ENCODE data around the gene NRARP. TPM values are rescaled to one million over a fixed set of nuclear protein-coding genes. Genes with fewer than 3 reads are reported as not detected.
A peak's percentile ranks its signal among the peaks of the same experiment; 100 is the strongest.

The NRARP gene
- total RNA-seq, 1 donor from 2014 or later, result 2.1 TPM

DNA sequence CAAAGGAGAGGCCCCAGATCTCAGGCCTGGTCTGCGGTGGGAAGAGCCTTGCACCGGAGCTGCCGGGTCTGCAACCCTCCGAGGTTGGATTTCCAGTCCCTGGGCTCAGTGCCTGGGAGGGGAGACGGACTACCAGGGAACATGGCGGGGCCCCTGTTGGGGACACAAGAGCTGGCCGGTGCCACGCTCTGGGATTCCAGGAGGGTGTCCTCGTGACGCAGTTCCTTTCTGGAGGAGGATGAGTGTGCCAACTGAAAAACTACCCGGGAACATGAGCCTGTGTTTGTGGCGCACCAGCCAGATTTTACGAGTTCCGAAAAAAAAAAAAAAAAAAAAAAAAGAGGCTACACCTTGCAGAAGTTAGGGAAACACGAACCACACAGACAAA, 9.0 kb downstream of the NRARP start:
- Histone ChIP-seq H3K27ac (ENCODE audit: low read depth, low read length) (no peak overlapping the region), H3K4me3 (ENCODE audit: low read length in 3 of 3) (no peak overlapping the region), H3K9me3 (ENCODE audit: control insufficient read depth in 3 of 3, low read length in 3 of 3) (peaks cover 0 to 3% (median 3%) of the 10 kb centered on the region in 3 donors), H3K27me3 (ENCODE audit: control insufficient read depth in 3 of 3, insufficient read depth in 3 of 3, low read length in 3 of 3) (peaks cover 40 to 42% (median 41%) of the 10 kb centered on the region in 3 donors), H3K9ac (ENCODE audit: low read depth in 1 of 3, low read length in 3 of 3) (no peak overlapping the region), H3K4me1 (ENCODE audit: control insufficient read depth in 3 of 3, insufficient read depth in 3 of 3, low read length in 3 of 3) (peaks cover 0 to 15% (median 2%) of the 10 kb centered on the region in 3 donors), H3K36me3 (ENCODE audit: control insufficient read depth in 3 of 3, insufficient read depth in 3 of 3, low read length in 3 of 3) (no peaks in the 10 kb centered on the region)

DNA sequence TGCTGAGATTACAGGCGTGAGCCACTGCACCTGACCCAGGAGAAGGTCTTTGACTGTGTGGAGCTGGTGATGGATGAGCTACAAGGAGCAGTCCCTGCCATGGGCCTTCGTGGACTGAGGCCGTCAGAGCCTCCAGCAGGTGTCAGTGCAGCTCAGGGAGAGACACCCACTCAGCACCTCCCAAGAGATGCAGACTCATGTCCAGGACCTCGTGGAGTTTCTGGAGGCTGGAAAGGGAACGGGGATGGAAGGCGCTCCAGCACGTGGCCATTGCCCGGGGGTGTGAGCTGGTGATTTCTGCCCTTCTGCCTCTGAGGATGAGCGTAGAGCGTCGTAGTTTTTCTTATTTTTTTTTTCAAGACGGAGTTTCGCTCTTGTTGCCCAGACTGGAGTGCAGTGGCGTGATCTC, 15.1 kb downstream of the NRARP start:
- Histone ChIP-seq H3K4me1 (ENCODE audit: control insufficient read depth in 3 of 3, insufficient read depth in 3 of 3, low read length in 3 of 3) (peaks cover 0 to 7% (median 6%) of the 10 kb centered on the region in 3 donors), H3K9ac (ENCODE audit: low read depth in 1 of 3, low read length in 3 of 3) (no peak overlapping the region), H3K36me3 (ENCODE audit: control insufficient read depth in 3 of 3, insufficient read depth in 3 of 3, low read length in 3 of 3) (no peaks in the 10 kb centered on the region), H3K9me3 (ENCODE audit: control insufficient read depth in 3 of 3, low read length in 3 of 3) (no peaks in the 10 kb centered on the region), H3K4me3 (ENCODE audit: low read length in 3 of 3) (no peak overlapping the region), H3K27me3 (ENCODE audit: control insufficient read depth in 3 of 3, insufficient read depth in 3 of 3, low read length in 3 of 3) (peaks cover 3 to 10% (median 4%) of the 10 kb centered on the region in 3 donors), H3K27ac (ENCODE audit: low read depth, low read length) (no peak overlapping the region)

DNA sequence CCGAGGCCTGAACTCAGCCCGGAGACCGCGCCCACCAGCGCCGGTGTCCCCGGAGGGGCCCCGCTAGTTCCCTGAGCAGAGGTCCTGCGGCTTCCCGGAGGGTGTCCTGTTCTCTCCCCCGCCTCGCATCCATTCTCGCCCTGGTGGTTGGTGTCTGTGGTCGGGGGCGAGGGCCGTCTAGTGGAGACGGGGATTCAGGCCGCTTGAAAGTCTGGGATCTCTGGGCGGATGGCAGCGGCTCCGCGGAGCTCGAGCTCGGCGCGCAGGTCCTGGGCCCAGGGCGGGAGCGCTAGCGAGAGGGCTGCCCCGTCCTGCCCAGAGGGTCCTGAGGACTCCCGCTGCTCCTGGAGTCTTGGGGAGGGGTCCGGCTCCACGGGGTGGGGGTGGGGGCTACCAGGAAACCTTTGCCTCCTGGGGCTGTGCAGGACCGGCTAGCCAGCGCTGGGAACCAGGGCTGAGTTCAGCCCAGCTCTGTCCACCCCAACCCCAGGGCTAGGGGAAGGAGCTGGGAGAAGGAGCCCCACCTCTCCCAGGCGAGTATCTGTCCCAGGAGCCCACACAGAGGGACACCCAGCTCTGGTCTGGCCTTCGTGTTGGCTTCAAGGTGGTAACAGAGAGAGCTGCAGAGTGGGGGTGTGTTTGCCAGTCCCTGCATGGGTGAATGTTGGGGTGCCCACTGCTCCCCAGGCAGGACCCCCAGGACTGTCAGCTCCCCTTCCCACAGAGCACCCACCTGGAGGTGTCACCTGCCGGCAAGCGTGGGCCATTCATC, 20.5 kb downstream of the NRARP start:
- H3K36me3 ChIP-seq (ENCODE audit: control insufficient read depth in 3 of 3, insufficient read depth in 3 of 3, low read length in 3 of 3), result no peaks in the 10 kb centered on the region
- peaks cover 23 to 58% (median 28%) of the 10 kb centered on the region in 3 donors for H3K27me3 ChIP-seq (ENCODE audit: control insufficient read depth in 3 of 3, insufficient read depth in 3 of 3, low read length in 3 of 3)
- H3K4me3 ChIP-seq (ENCODE audit: low read length in 3 of 3), result no peak overlapping the region
- no peak overlapping the region for H3K9ac ChIP-seq (ENCODE audit: low read depth in 1 of 3, low read length in 3 of 3)
- H3K27ac ChIP-seq (ENCODE audit: low read depth, low read length), result no peak overlapping the region
- no peaks in the 10 kb centered on the region for H3K9me3 ChIP-seq (ENCODE audit: control insufficient read depth in 3 of 3, low read length in 3 of 3)
- H3K4me1 ChIP-seq (ENCODE audit: control insufficient read depth in 3 of 3, insufficient read depth in 3 of 3, low read length in 3 of 3), result peaks cover 9 to 18% (median 16%) of the 10 kb centered on the region in 3 donors

DNA sequence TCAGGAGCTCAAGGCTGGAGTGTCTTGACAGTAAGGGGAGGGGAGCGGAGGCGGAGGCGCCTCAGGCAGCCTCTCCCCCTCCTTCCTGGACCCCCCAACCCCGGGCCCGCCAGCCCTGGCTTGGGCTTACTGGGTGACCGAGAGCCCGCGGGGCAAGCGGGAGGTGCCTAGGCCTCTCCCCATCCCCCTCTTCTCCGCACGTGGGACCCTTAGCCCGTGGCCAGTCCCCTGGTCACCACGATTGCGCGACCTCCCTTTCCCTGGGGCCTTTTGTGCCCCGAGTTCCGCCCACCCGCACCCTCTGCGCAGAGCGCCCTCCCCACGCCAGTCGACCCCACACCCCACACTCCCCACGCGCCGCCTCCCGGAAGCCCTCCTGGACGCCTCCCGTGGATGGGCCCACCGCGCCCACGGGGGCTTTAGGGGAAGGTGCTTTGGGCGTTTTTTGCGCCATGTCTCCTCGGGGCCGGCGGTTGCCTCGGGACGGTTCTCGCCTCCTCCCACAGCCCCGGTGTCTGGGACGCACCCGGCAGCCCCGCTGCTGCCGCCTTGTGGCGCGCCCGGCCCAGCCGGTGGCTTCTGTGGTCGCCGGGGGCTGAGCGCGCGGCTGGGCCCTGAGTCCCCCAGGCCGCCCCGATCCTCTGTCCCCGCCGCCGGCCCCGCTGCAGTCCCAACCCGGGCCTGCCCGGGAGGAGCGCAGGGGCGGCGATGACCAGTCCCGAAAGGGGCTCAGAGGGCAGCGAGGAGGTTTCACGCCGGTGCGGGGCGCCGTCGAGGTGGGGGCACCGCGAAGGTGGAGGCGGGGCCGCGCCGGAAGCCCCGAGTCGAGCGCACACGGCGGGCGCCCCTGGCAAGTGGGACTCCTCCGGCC, 21.4 kb downstream of the NRARP start:
- H3K4me1 ChIP-seq (ENCODE audit: control insufficient read depth in 3 of 3, insufficient read depth in 3 of 3, low read length in 3 of 3), result peaks cover 18 to 25% (median 25%) of the 10 kb centered on the region in 3 donors
- H3K27me3 ChIP-seq (ENCODE audit: control insufficient read depth in 3 of 3, insufficient read depth in 3 of 3, low read length in 3 of 3), result peaks cover 24 to 58% (median 31%) of the 10 kb centered on the region in 3 donors
- H3K9ac ChIP-seq (ENCODE audit: low read depth in 1 of 3, low read length in 3 of 3), result no peak overlapping the region
- no peak overlapping the region for H3K4me3 ChIP-seq (ENCODE audit: low read length in 3 of 3)
- no peaks in the 10 kb centered on the region for H3K36me3 ChIP-seq (ENCODE audit: control insufficient read depth in 3 of 3, insufficient read depth in 3 of 3, low read length in 3 of 3)
- H3K9me3 ChIP-seq (ENCODE audit: control insufficient read depth in 3 of 3, low read length in 3 of 3), result no peaks in the 10 kb centered on the region
- no peak overlapping the region for H3K27ac ChIP-seq (ENCODE audit: low read depth, low read length)

DNA sequence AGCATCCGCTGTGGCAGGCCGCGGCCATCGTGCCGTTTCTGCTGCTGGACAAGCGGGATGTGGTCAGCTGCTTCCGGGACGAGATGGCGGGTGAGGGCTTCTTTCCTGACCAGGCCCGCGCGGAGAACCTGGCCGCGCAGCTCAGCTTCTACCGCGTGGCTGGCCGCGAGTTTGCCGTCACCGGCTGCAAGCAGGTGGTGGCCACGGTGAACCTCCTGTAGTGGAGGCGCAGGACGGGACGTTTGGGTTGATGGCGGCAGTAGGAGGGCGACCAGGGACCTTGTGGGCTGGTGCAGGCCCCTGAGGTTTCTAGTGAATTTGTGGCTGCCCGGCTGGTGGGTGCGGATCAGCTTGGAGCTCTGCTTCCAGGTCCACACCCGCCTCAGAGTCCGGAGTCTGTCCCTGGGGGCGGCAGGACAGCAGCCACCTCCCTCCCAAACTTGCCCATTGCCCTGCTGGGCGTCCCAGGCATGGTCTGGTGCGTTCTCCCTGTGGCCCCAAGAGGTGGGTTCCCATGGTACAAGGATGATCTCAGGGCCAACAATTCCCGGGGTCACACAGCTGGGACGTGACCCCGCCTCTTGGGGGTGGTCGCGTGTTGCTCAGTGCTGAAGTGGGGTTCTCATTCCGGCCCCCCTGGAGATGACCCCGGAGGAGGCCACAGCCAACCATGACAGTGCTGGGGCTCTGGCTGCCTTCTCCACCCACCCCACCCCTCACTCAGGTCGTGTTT, 22.2 kb downstream of the NRARP start:
- Histone ChIP-seq H3K4me3 (ENCODE audit: low read length in 3 of 3) (no peak overlapping the region), H3K36me3 (ENCODE audit: control insufficient read depth in 3 of 3, insufficient read depth in 3 of 3, low read length in 3 of 3) (no peaks in the 10 kb centered on the region), H3K9ac (ENCODE audit: low read depth in 1 of 3, low read length in 3 of 3) (no peak overlapping the region), H3K9me3 (ENCODE audit: control insufficient read depth in 3 of 3, low read length in 3 of 3) (no peaks in the 10 kb centered on the region), H3K27me3 (ENCODE audit: control insufficient read depth in 3 of 3, insufficient read depth in 3 of 3, low read length in 3 of 3) (peaks cover 24 to 63% (median 31%) of the 10 kb centered on the region in 3 donors), H3K4me1 (ENCODE audit: control insufficient read depth in 3 of 3, insufficient read depth in 3 of 3, low read length in 3 of 3) (peaks cover 23 to 29% (median 27%) of the 10 kb centered on the region in 3 donors), H3K27ac (ENCODE audit: low read depth, low read length) (no peak overlapping the region)

DNA sequence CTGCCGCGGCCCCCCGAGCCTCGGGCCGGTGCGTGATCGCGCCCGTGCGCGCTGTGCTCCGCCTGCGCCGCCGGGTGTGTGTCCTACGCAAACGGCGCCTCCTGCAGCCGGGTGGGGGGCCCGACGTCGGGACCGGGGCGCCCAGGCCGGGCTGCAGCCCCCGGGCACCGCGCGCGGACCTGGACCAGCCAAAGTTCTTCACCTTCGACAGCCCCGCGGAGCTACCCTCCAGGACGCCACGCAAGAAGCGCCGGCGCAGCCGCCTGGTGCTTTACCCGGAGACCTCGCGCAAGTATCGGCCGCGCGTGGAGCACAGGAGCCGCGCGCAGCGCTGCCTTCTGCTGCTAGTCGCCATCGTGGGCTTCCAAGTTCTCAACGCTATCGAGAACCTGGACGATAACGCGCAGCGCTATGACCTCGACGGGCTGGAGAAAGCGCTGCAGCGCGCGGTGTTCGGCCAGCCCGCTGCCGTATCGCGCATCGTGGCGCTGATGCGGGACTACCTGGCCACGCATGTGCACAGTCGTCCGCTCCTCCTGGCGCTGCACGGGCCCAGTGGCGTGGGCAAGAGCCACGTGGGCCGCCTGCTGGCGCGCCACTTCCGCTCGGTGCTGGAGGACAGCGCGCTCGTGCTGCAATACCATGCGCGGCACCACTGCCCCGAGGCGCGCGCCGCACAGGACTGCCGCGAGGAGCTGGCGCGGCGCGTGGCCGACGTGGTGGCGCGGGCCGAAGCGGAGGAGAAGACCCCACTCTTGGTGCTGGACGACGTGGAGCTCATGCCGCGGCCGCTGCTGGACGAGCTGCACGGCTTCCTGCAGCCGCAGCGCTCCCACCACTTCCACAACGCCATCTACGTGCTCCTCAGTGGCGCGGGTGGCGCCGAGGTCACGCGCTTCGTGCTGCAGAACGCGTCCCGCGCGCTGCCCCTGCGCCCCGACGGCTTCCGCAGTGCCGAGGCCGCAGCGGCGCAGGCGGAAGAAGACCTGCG, 23.1 kb downstream of the NRARP start:
- Histone ChIP-seq H3K9me3 (ENCODE audit: control insufficient read depth in 3 of 3, low read length in 3 of 3) (no peaks in the 10 kb centered on the region), H3K4me1 (ENCODE audit: control insufficient read depth in 3 of 3, insufficient read depth in 3 of 3, low read length in 3 of 3) (peaks cover 27 to 29% (median 28%) of the 10 kb centered on the region in 3 donors), H3K36me3 (ENCODE audit: control insufficient read depth in 3 of 3, insufficient read depth in 3 of 3, low read length in 3 of 3) (peaks cover 1% of the 10 kb centered on the region in 3 donors), H3K27me3 (ENCODE audit: control insufficient read depth in 3 of 3, insufficient read depth in 3 of 3, low read length in 3 of 3) (peaks cover 30 to 68% (median 31%) of the 10 kb centered on the region in 3 donors), H3K9ac (ENCODE audit: low read depth in 1 of 3, low read length in 3 of 3) (peak overlapping the region in 1 of 3 donors; percentile 25), H3K27ac (ENCODE audit: low read depth, low read length) (no peak overlapping the region), H3K4me3 (ENCODE audit: low read length in 3 of 3) (no peak overlapping the region)

DNA sequence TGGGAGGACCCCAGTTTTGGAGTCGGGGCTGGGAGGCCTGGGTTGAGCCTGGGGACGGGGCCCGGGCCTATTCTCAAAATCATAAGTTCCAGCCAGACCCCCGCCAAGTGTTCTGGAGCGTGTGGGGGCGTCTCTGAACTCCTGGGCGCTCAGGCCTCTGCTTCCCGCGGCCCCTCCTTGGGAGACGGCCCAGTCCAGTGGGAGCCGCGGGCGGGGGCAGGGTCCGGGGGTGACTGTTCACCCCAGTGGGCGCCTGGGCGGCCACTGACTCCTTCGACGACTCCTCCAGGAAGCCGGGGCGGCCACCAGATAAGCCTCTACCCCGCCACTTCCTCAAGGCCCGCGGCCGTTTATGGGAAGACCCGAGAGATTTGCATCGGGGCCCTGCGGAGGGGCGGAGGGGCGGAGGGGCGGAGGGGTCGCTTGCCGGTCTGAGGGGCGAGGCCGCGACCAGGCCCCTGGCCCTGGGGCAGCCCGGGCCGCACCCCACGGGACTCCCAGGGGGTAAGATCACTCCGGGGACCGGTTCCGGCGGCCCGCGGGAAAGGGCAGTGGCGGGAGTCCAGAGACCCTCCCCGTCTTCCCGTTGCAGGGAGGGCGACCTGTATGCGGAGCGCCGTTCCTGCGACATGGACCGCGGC, 23.9 kb downstream of the NRARP start:
- Histone ChIP-seq H3K27ac (ENCODE audit: low read depth, low read length) (peak overlapping the region; percentile 75), H3K36me3 (ENCODE audit: control insufficient read depth in 3 of 3, insufficient read depth in 3 of 3, low read length in 3 of 3) (peaks cover 2 to 5% (median 5%) of the 10 kb centered on the region in 3 donors), H3K4me3 (ENCODE audit: low read length in 3 of 3) (peak overlapping the region; percentile 48 to 60 (median 49)), H3K9ac (ENCODE audit: low read depth in 1 of 3, low read length in 3 of 3) (peak overlapping the region; percentile 32 to 68 (median 33)), H3K9me3 (ENCODE audit: control insufficient read depth in 3 of 3, low read length in 3 of 3) (no peaks in the 10 kb centered on the region), H3K27me3 (ENCODE audit: control insufficient read depth in 3 of 3, insufficient read depth in 3 of 3, low read length in 3 of 3) (peaks cover 29 to 66% (median 31%) of the 10 kb centered on the region in 3 donors), H3K4me1 (ENCODE audit: control insufficient read depth in 3 of 3, insufficient read depth in 3 of 3, low read length in 3 of 3) (peaks cover 27 to 32% (median 31%) of the 10 kb centered on the region in 3 donors)

DNA sequence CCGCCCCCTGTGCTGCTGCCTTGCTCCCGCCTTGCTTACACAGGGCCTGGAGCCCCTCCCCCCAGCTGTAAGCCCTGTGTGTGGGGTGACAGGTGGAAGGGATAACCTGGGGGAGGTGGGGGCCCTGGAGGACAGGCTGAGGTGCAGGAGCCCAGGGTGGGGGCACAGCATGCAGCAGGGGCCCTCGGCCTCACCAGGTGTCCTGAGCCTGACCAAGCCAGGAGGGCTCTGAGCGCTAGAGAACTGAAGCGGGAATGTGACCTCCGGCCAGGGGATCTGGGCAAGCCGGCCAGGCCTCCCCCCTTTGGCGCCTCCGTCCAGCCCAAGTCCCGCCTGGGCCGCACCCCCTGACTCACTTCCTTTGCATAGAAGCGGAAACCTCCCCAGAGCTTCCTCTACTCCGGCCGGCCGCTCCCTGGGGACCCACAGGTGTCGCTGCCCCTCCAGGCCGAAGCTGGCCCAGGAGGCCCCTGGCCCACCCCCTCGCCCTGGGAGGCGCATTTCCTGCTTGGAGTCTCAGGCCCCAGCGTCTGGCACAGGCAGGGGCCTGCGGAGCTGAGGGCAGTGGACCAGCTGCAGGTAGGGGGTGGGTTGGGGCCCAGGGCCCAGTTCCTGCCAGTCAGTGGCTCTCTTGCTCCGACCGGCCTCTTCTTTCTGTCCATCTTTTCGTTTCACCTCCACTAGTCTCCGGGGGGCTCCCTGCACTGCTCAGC, 24.6 kb downstream of the NRARP start, which contains the start of gene TOR4A:
Gene TOR4A, plus strand, starts transcription at position 398 of the 713 bp plus-strand sequence. CDS start 964 bp downstream, outside the sequence.
- peak within 1 kb of the TSS; percentile 75 for H3K27ac ChIP-seq (ENCODE audit: low read depth, low read length)
- H3K27me3 ChIP-seq (ENCODE audit: control insufficient read depth in 3 of 3, insufficient read depth in 3 of 3, low read length in 3 of 3), result peaks cover 28 to 62% (median 31%) of the 10 kb centered on the region in 3 donors
- peak within 1 kb of the TSS; percentile 48 to 60 (median 49) for H3K4me3 ChIP-seq (ENCODE audit: low read length in 3 of 3)
- no peaks in the 10 kb centered on the region for H3K9me3 ChIP-seq (ENCODE audit: control insufficient read depth in 3 of 3, low read length in 3 of 3)
- peaks cover 5 to 12% (median 11%) of the 10 kb centered on the region in 3 donors for H3K36me3 ChIP-seq (ENCODE audit: control insufficient read depth in 3 of 3, insufficient read depth in 3 of 3, low read length in 3 of 3)
- H3K9ac ChIP-seq (ENCODE audit: low read depth in 1 of 3, low read length in 3 of 3), result peak within 1 kb of the TSS; percentile 32 to 70 (median 33)
- peaks cover 23 to 32% (median 26%) of the 10 kb centered on the region in 3 donors for H3K4me1 ChIP-seq (ENCODE audit: control insufficient read depth in 3 of 3, insufficient read depth in 3 of 3, low read length in 3 of 3)

Data from skeletal muscle tissue (tissue), 4 donors.